CD1c-positive myeloid dendritic cell (primary cell): Measurements from ENCODE around the gene OR5D13.

Source experiments
- DNase-seq: peaks from one replicate; pipeline ENCODE4 v3.0.0-alpha.2; 2016; ENCODE audit errors: extremely low spot score

OR5D13 gene

GRCh38 chr11:55773138-55773537 is at the start of gene OR5D13:
Gene OR5D13 (plus strand): TSS chr11:55773438. CDS start chr11:55773438, 0 bp downstream.
- DNase-seq, result no peak

- DNase-seq, result no peak
Measured at GRCh38 chr11:55726715-55727324, 46.4 kb upstream of the OR5D13 start.

GRCh38 chr11:55732936-55733335 is 40.3 kb upstream of the OR5D13 start:
- DNase-seq, result no peak

GRCh38 chr11:55791606-55792005 is 18.4 kb downstream of the OR5D13 start:
- no peak for DNase-seq

- DNase-seq, result no peak
Measured at GRCh38 chr11:55793321-55793720, 20.1 kb downstream of the OR5D13 start.

- no peak for DNase-seq
Measured at GRCh38 chr11:55795256-55795655, 22.0 kb downstream of the OR5D13 start, which contains the start of gene OR5D14. Gene OR5D14 (plus strand): TSS chr11:55795556. CDS start chr11:55795556, 0 bp downstream.

GRCh38 chr11:55806248-55806647 is 33.0 kb downstream of the OR5D13 start:
- DNase-seq, result no peak

- DNase-seq, result no peak
Measured at GRCh38 chr11:55811067-55811466, 37.8 kb downstream of the OR5D13 start, which contains the start of gene OR5L1. Gene OR5L1 (plus strand): TSS chr11:55811367. CDS start chr11:55811467, 100 bp downstream.

GRCh38 chr11:55819330-55819729 is 46.1 kb downstream of the OR5D13 start, which contains the start of gene OR5D18:
Gene OR5D18 (plus strand): TSS chr11:55819630. CDS start chr11:55819630, 0 bp downstream.
- DNase-seq, result no peak
